ENCODE data around the gene ATP11B.
"Not testable (repeated sequence)": the region's sequence is repeated elsewhere in the genome, so short reads cannot be mapped to it uniquely, and the experiment has no call there.

Gene ATP11B

DNA sequence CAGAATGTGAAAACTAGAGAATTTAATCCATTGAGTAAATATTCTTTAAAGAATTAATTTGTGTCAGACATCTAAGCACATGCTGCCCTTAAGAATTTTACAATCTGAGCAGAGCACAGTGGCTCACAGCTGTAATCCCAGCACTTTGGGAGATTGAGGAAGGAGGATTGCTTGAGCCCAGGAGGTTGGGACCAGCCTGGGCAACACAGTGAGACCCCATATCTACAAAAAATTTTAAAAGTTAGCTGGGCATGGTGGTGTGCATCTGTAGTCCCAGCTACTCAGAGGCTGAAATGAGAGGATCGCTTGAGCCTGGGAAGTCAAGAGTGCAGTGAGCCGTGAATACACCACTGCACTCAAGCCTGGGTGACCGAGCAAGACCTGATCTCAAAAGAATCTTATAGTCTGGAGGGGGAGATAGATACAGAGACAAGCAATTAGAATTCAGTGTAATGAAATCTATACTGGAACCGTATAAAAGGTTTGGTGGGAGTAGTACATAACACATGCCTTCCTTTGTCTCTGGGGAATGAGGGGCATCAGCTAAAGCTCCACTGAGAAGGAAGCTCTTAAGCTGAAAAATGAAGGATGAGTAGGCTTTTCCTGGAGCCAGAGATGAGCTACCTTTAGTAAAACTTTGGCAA is 21.2 kb downstream of the ATP11B start:
- H3K9ac ChIP-seq (ENCODE audit: low read length): no peak overlapping the region
- no peak overlapping the region for H3K27ac ChIP-seq (ENCODE audit: low read depth, low read length)
- H3K4me3 ChIP-seq (ENCODE audit: low read depth in 1 of 2, low read length in 2 of 2): no peak overlapping the region
- H3K4me1 ChIP-seq (ENCODE audit: insufficient read depth, low read length): peaks cover 30% of the 10 kb centered on the region
- H3K27me3 ChIP-seq (ENCODE audit: control insufficient read depth in 1 of 2, insufficient read depth in 2 of 2, low read length in 2 of 2): no peaks in the 10 kb centered on the region
- H3K36me3 ChIP-seq (ENCODE audit: insufficient read depth, low read length): no peaks in the 10 kb centered on the region
- H3K9me3 ChIP-seq (ENCODE audit: low read length): no peaks in the 10 kb centered on the region

GRCh38 chr3:182816181-182816580 is 22.9 kb downstream of the ATP11B start:
- H3K9me3 ChIP-seq (ENCODE audit: low read length): no peaks in the 10 kb centered on the region
- H3K9ac ChIP-seq (ENCODE audit: low read length): no peak overlapping the region
- H3K4me1 ChIP-seq (ENCODE audit: insufficient read depth, low read length): peaks cover 30% of the 10 kb centered on the region
- H3K36me3 ChIP-seq (ENCODE audit: insufficient read depth, low read length): no peaks in the 10 kb centered on the region
- H3K27ac ChIP-seq (ENCODE audit: low read depth, low read length): no peak overlapping the region
- no peak overlapping the region for H3K4me3 ChIP-seq (ENCODE audit: low read depth in 1 of 2, low read length in 2 of 2)
- H3K27me3 ChIP-seq (ENCODE audit: control insufficient read depth in 1 of 2, insufficient read depth in 2 of 2, low read length in 2 of 2): no peaks in the 10 kb centered on the region

DNA sequence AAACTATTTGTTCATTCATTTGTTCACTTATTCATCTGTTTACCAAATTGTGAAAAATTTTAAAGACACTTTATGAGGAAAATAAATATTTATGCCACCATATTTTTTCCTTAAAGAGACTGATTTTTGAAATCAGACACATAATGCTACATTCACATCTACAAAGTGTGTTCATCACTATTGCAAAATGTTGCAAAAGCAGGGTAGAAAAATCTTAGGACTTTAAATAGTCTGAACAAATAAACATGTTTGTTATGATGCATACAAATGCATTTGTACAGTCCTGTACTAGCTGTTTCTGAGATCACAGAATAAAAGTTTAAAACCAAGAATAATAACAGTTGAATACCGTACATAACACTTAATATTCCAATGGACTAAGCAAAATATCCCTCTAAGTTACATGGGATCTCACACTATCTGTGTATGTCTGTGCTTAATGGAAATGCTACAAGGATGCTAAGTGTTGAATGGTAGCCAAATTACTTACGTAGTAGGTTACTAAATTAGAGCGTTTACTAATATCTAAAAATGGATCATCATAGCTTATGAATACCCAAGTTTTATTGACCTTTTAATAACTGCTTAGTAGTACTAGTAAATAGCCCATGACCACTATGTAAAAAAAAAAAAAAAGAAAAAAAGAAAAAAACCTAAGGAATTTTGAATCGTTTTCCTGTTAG is 25.1 kb downstream of the ATP11B start:
- no peak overlapping the region for H3K9ac ChIP-seq (ENCODE audit: low read length)
- no peaks in the 10 kb centered on the region for H3K36me3 ChIP-seq (ENCODE audit: insufficient read depth, low read length)
- H3K4me1 ChIP-seq (ENCODE audit: insufficient read depth, low read length): peaks cover 18% of the 10 kb centered on the region
- no peak overlapping the region for H3K27ac ChIP-seq (ENCODE audit: low read depth, low read length)
- H3K9me3 ChIP-seq (ENCODE audit: low read length): no peaks in the 10 kb centered on the region
- no peak overlapping the region for H3K4me3 ChIP-seq (ENCODE audit: low read depth in 1 of 2, low read length in 2 of 2)
- no peaks in the 10 kb centered on the region for H3K27me3 ChIP-seq (ENCODE audit: control insufficient read depth in 1 of 2, insufficient read depth in 2 of 2, low read length in 2 of 2)

DNA sequence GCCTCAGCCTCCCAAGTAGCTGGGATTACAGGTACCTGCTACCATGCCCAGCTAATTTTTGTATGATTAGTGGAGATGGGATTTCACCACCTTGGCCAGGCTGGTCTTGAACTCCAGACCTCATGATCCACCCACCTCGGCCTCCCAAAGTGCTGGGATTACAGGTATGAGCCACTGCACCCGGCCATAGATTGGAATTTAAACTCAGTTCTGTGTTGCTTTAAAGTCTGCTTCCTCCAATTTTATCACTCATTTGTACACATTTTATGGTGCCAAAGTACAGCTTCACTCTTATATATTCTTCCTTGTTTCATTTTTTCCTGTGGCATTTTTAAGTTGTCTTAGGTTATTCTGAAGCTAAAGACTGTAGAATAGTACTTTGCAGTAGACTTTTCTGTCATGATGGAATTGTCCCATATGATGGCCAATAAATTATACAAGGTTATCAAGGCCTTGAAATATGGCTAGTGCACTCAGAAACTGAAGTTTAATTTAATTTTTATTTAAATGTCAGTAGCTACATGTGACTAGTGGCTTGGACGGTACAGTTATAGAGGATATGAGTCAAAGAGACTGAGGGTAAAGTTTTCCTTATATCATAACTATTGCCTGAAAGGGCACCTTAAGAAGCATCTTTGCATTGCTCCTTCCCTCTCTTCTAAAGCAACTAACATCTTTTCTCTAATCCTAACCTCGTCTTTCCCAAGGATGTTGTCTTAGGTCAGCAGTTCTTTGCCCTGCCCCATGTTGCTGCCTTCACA is 28.1 kb downstream of the ATP11B start:
- no peaks in the 10 kb centered on the region for H3K36me3 ChIP-seq (ENCODE audit: insufficient read depth, low read length)
- H3K4me1 ChIP-seq (ENCODE audit: insufficient read depth, low read length): peaks cover 11% of the 10 kb centered on the region
- H3K9ac ChIP-seq (ENCODE audit: low read length): no peak overlapping the region
- no peak overlapping the region for H3K27ac ChIP-seq (ENCODE audit: low read depth, low read length)
- no peaks in the 10 kb centered on the region for H3K27me3 ChIP-seq (ENCODE audit: control insufficient read depth in 1 of 2, insufficient read depth in 2 of 2, low read length in 2 of 2)
- no peaks in the 10 kb centered on the region for H3K9me3 ChIP-seq (ENCODE audit: low read length)
- no peak overlapping the region for H3K4me3 ChIP-seq (ENCODE audit: low read depth in 1 of 2, low read length in 2 of 2)

- not testable (repeated sequence) for H3K9ac ChIP-seq (ENCODE audit: low read length); H3K36me3 ChIP-seq (ENCODE audit: insufficient read depth, low read length); H3K4me3 ChIP-seq (ENCODE audit: low read depth in 1 of 2, low read length in 2 of 2); H3K27me3 ChIP-seq (ENCODE audit: control insufficient read depth in 1 of 2, insufficient read depth in 2 of 2, low read length in 2 of 2); H3K27ac ChIP-seq (ENCODE audit: low read depth, low read length); H3K9me3 ChIP-seq (ENCODE audit: low read length)
- peaks cover 11% of the 10 kb centered on the region for H3K4me1 ChIP-seq (ENCODE audit: insufficient read depth, low read length)
Observed at GRCh38 chr3:182822260-182822659, 29.0 kb downstream of the ATP11B start.

DNA sequence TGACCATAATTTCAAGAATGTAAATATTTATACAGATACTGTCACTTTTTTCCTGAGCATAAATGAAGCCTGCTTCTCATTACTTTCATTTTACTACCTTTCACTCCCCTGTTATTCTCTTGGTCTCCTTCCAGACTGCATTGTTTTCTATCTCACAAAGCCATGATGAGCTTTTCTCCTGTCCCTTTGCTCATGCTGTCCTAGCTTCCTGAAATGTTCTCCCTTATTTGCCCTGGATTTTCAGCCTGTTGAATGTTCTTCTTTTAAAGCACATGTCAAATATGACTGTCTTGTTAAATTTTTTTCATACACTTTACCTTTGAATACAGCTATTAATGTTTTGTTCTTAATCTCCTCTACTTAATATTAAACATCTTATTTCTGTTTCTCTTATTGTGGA is 31.7 kb downstream of the ATP11B start:
- H3K36me3 ChIP-seq (ENCODE audit: insufficient read depth, low read length): peaks cover under 1% of the 10 kb centered on the region
- no peak overlapping the region for H3K9ac ChIP-seq (ENCODE audit: low read length)
- no peaks in the 10 kb centered on the region for H3K27me3 ChIP-seq (ENCODE audit: control insufficient read depth in 1 of 2, insufficient read depth in 2 of 2, low read length in 2 of 2)
- no peak overlapping the region for H3K4me3 ChIP-seq (ENCODE audit: low read depth in 1 of 2, low read length in 2 of 2)
- no peak overlapping the region for H3K27ac ChIP-seq (ENCODE audit: low read depth, low read length)
- no peaks in the 10 kb centered on the region for H3K9me3 ChIP-seq (ENCODE audit: low read length)
- H3K4me1 ChIP-seq (ENCODE audit: insufficient read depth, low read length): peaks cover 11% of the 10 kb centered on the region

DNA sequence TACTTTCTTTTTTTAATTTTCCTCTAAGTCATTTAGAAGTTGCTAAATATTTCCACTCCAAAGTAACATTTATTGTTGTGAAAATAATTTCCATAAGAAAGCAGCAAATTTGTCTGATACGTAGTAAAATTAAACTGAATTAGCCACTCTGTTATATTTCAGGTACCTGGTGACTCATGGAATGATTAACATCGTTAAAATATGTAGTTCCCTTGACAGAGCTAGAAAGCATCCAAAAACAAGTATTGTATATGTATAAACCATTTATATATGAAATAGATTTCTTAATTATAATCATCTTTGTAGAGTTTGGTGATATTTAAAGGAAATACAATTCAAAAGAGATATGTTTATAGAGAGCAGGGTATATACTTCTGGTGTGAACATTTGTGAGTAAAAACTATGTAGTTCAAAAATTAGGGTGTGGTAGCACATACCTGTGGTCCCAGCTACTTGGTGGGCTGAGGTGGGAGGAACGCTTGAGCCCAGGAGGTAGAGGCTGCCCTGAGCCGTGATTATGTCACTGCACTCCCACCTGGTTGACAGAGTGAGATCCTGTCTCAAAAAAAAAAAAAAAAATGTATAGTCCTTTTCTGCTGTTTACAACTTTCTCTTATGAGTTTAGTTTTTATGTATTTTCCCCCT is 36.6 kb downstream of the ATP11B start:
- Histone ChIP-seq H3K27me3 (ENCODE audit: control insufficient read depth in 1 of 2, insufficient read depth in 2 of 2, low read length in 2 of 2) (no peaks in the 10 kb centered on the region), H3K36me3 (ENCODE audit: insufficient read depth, low read length) (peaks cover 23% of the 10 kb centered on the region), H3K9ac (ENCODE audit: low read length) (no peak overlapping the region), H3K27ac (ENCODE audit: low read depth, low read length) (no peak overlapping the region), H3K4me3 (ENCODE audit: low read depth in 1 of 2, low read length in 2 of 2) (no peak overlapping the region), H3K9me3 (ENCODE audit: low read length) (no peaks in the 10 kb centered on the region), H3K4me1 (ENCODE audit: insufficient read depth, low read length) (peaks cover 3% of the 10 kb centered on the region)

DNA sequence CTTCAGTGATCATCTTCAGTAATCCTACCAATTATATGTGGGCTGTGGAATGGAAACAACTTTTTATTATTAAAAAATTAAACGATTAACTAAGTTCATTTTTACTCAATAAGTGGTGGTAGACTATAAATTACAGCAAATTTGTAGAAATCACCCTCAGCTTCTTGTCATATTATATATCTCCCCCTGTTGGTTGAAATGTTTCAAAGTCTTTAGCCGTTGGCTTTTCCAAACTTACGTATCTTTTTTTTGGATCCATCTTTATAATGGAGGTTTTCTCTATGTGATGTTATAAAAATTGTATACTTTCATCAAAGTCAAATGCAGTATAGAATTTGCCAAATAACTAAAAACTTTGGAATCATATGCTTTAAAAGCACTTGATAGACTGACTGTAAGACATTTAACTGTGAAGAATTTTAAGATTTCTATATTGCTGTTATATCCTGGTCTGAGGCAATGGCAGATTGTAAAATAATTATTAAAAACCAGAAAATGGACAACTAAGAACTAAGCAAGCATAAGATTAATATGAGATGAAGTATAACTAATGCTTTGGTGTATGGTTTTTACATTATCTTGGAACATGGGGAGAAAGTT is 44.7 kb downstream of the ATP11B start:
- Histone ChIP-seq H3K9me3 (ENCODE audit: low read length) (no peaks in the 10 kb centered on the region), H3K27ac (ENCODE audit: low read depth, low read length) (no peak overlapping the region), H3K4me1 (ENCODE audit: insufficient read depth, low read length) (no peaks in the 10 kb centered on the region), H3K4me3 (ENCODE audit: low read depth in 1 of 2, low read length in 2 of 2) (no peak overlapping the region), H3K36me3 (ENCODE audit: insufficient read depth, low read length) (peaks cover 24% of the 10 kb centered on the region), H3K27me3 (ENCODE audit: control insufficient read depth in 1 of 2, insufficient read depth in 2 of 2, low read length in 2 of 2) (no peaks in the 10 kb centered on the region), H3K9ac (ENCODE audit: low read length) (no peak overlapping the region)

DNA sequence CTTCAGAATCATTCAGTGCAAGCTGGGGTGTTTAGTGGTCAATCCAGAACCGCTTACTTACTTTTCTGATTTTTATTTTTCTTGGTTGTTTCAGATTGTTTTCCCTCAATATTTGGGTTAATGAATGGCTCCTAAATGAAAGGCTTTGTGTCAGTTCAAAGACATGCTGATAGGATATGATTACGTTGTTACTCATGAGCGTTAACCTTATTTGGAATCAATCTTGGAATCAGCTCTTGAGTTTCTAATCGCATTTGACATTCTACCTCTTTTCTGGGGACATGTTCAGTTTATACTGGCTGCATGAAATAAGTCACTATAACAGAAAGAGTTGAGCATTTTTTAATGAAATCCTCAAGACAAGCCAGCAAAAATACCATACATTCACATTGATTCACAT is 50.2 kb downstream of the ATP11B start:
- Histone ChIP-seq H3K4me3 (ENCODE audit: low read depth in 1 of 2, low read length in 2 of 2) (no peak overlapping the region), H3K9me3 (ENCODE audit: low read length) (no peaks in the 10 kb centered on the region), H3K36me3 (ENCODE audit: insufficient read depth, low read length) (peaks cover 35% of the 10 kb centered on the region), H3K27ac (ENCODE audit: low read depth, low read length) (no peak overlapping the region), H3K4me1 (ENCODE audit: insufficient read depth, low read length) (no peaks in the 10 kb centered on the region), H3K27me3 (ENCODE audit: control insufficient read depth in 1 of 2, insufficient read depth in 2 of 2, low read length in 2 of 2) (no peaks in the 10 kb centered on the region), H3K9ac (ENCODE audit: low read length) (no peak overlapping the region)

DNA sequence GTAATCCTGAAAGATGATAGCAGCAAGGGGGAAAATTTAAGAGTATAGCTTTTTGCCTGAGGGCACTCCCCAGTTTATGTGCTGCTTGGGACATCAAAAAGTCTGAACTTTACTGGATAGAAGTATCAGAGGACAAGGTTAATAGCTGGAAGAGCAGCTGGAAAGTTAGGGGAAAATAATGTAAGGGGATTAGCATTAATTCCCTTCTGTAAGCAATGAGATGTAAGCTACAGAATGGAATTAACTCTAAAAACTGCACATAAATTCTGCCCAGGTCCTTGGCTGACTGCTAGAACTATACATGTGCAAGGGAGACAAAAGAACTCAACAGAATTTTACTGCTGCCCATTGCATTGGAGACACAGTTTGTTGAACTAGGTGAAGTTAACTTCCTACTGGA is 55.6 kb downstream of the ATP11B start:
- no peaks in the 10 kb centered on the region for H3K4me1 ChIP-seq (ENCODE audit: insufficient read depth, low read length)
- H3K9ac ChIP-seq (ENCODE audit: low read length): no peak overlapping the region
- no peak overlapping the region for H3K27ac ChIP-seq (ENCODE audit: low read depth, low read length)
- no peak overlapping the region for H3K4me3 ChIP-seq (ENCODE audit: low read depth in 1 of 2, low read length in 2 of 2)
- no peaks in the 10 kb centered on the region for H3K9me3 ChIP-seq (ENCODE audit: low read length)
- no peaks in the 10 kb centered on the region for H3K27me3 ChIP-seq (ENCODE audit: control insufficient read depth in 1 of 2, insufficient read depth in 2 of 2, low read length in 2 of 2)
- peaks cover 61% of the 10 kb centered on the region for H3K36me3 ChIP-seq (ENCODE audit: insufficient read depth, low read length)

DNA sequence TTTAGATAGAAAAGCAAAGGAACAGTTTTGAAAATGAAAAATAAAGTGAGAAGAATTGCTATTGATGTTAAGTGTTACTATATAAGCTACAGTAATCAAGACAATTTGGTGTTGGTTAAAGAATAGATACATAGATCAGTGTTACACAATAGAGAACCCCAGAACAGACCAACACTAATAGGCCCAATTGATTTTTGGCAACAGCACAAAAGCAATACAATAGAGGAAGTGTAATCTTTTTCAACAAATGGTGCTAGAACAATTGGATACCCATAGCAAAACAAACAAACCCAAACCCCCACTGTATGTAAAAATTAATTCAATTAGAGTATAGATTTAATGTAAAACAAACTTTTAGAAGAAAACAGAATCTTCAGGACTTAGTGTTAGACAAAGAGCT is 61.8 kb downstream of the ATP11B start:
- Histone ChIP-seq H3K4me1 (ENCODE audit: insufficient read depth, low read length) (no peaks in the 10 kb centered on the region), H3K9me3 (ENCODE audit: low read length) (no peaks in the 10 kb centered on the region), H3K9ac (ENCODE audit: low read length) (no peak overlapping the region), H3K27me3 (ENCODE audit: control insufficient read depth in 1 of 2, insufficient read depth in 2 of 2, low read length in 2 of 2) (no peaks in the 10 kb centered on the region), H3K36me3 (ENCODE audit: insufficient read depth, low read length) (peaks cover 23% of the 10 kb centered on the region), H3K4me3 (ENCODE audit: low read depth in 1 of 2, low read length in 2 of 2) (no peak overlapping the region), H3K27ac (ENCODE audit: low read depth, low read length) (no peak overlapping the region)
